Measurements from ENCODE around the gene ATG2A. TPM values are rescaled to one million over a fixed set of nuclear protein-coding genes. Genes with fewer than 3 reads are reported as not detected.

ATG2A gene
- total RNA-seq, 1 experiment from 2014 or later = 16.0 TPM

DNA sequence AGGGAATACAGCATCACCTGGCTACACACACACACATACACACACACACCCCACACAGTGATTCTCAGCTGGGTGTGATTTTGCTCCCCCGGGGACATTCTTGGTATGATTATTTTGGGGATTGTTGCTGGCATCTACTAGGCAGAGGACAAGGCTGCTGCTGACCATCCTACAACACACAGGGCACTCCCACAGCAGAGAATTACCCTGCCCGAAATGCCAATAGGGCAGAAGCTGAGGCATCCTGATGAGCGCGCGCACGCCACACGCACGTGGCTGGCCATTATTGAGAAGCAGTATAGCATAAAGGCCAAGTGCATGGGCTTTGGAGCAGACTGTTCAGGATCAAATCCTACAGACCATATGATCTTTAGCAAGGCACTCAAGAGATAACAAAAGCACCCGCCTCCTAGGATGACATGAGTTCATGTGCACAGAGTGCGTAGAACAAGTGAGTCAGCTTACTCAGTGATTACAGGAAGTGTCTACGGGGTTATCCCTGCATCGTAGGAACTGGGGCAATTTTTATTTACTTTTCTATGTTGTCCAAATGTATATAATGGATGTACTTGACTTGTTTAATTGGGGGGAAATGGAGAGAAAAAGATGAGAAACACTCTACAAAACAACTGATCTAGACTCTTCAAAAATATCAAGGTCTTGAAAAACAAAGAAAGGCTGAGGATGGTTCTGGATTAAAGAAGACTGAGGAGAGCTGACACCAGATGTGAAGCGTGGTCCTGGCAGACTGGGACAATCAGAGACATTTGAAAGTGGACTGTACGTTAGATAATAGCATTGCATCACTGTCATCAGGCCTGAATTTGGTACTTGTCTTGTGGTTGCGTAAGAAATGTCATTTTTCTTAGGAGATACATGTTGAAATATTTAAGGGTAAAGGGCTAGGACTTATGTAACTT is 31.4 kb downstream of the ATG2A start:
- DNase-seq (ENCODE audit: low read depth) = peak; percentile 44

DNA sequence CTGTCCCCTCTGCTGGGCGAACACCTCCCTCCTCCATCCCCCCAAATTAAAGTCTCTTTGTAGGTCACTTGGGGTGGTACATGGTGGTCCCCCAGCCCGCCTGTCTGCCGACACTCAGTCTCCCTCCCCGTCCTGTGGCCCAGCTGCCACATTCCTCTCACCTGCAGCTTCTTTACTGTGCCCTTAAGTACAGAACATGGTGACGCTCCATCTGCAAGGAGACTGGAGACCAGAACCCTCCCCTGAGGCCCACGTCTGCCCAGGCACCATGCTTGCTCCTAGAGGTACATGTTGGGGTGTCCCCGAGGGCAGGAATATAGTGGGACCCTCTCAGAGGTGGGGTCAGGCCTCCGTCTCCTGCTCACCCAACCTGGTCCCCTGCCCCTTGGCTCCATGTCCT is 33.0 kb downstream of the ATG2A start:
- DNase-seq (ENCODE audit: low read depth) = no peak

DNA sequence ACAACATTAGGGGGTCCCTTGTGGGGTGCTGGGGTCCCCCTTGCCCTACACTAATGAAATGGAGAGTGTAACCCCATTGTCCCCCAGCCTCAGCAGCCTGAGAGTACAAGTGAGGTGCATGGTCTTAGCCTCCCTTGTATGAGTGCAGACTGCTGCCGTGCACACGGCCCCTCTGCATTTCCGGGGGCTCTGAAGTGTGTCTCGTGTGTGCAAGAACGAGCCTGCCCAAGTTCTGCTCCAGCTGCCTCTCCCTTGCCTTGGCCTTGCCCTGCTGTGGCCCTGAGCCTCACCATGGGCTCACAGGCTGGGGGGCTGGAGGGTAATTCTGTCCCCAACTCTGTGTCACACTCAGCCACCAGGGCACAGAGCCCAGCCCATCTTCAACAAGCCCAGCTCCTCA is 33.4 kb downstream of the ATG2A start:
- no peak for DNase-seq (ENCODE audit: low read depth)

- DNase-seq (ENCODE audit: low read depth) = no peak
These were observed 34.8 kb downstream of the ATG2A start for GRCh38 chr11:64882243-64882642.

DNA sequence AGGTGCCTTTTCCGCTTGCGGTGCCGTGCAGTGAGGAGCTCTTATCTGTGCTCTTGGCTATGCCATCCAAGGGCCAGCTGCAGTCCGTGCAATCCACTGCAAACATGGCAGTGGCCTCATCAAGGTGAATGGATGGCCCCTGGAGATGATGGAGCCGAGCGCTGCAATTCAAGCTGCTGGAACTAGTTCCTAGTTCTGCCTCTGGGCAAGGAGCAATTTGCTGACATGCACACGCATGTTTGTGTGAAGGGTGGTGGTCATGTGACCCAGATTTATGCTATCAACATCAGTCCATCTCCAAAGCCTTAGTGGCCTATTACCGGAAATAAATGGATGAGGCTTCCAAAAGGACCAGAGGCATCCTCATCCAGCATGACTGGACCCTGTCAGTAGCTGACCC is 35.5 kb downstream of the ATG2A start:
- no peak for DNase-seq (ENCODE audit: low read depth)

GRCh38 chr11:64880240-64881001 is 36.6 kb downstream of the ATG2A start:
- no peak for DNase-seq (ENCODE audit: low read depth)

GRCh38 chr11:64879244-64879900 is 37.6 kb downstream of the ATG2A start:
- DNase-seq (ENCODE audit: low read depth) = no peak

GRCh38 chr11:64878494-64879243 is 38.3 kb downstream of the ATG2A start, which contains the start of gene EHD1:
EHD1 (minus strand) TSS chr11:64878621; CDS start chr11:64878464, 157 bp downstream.
- DNase-seq (ENCODE audit: low read depth) = peak; percentile 96

- DNase-seq (ENCODE audit: low read depth) = no peak
These were observed 38.9 kb downstream of the ATG2A start for GRCh38 chr11:64878223-64878493.

DNA sequence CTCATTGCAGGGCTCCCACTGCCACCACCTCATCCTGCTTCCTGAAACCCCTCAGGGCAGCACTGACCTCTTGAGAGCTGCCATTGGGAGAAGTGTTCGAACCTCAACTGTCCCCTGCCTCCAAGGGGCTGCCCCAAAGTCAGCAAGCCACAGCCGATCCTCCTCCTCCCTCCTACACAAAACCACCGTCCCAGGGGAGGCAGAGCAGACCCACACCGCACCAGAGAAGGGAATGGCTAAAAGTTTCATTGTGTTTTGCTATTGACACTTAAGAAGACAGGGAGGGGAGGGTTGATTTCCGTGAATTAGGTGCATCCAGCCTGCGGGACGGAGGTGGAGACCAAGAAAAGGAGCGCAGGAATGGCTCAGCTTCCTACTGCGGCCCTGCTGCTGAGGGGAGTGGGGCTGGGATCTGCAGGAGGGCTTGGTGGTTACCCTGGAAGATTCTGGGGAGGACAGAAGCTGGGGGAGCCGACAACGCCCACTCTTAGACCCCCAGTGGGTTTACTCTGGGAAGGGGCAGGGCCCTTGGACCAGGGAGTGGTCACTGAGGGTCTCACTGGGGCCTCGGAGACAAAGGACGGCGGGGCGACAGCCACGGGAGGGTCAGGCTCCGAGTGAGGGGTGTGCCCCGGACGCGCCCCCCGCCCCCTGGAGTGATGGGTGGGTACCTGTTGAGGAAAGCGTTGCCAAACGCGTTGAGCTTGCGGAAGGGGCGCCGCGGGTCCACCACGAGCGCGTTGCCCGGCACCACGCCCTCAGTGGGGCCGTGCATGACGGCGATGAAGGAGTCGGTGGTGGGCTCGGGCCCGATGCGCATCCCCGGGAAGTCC is 39.4 kb downstream of the ATG2A start:
- DNase-seq (ENCODE audit: low read depth) = no peak

DNA sequence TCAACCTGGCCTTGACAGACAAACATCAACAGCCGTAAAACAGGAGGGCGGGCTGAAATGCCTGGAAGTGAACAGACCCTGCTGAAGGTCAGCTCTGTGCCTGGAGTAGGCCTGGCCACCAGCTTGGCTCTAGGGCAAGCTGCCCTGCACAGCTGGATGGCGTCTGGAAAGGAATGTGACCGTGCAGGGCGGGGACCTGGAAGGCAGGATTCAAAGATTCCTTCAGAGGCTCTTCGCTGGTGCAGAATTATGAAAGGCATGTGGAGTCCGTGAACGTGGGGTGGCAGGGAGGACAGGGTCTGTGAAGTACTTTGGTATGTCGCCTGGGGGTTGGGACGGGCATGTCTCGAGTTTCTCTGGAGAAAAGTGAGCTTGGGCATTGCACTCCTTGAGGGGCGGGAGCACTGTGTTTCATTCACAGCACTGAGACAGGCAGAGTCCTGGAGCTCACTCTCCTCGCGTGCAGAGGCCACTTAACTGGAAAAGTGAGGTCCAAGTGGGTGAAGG is 40.1 kb downstream of the ATG2A start:
- DNase-seq (ENCODE audit: low read depth) = peak; percentile 82

DNA sequence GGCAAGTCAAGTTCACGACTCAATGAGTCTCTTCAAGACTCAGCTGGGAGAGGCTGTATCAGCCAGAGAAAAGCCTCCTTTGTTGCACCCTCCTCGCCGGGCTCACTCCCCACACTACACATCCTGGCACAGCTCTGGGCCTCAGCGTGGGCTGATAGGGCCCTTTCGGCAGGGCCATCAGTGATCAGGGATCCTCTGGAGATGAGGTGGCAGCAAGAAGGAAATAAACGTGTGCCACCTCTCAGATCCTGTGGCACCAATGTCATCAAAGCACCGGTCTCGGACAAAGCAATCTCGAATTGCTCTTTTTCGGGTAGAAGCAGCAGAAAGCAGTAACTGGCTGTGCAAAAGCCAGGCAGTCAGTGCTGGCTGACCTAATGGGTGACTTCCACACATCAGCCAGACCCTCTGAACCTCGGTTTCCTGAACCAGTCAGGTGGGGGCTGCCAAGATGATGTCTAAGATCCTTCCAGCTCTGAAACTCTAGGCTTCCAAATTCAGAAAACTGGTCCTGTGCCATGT is 40.7 kb downstream of the ATG2A start:
- no peak for DNase-seq (ENCODE audit: low read depth)

DNA sequence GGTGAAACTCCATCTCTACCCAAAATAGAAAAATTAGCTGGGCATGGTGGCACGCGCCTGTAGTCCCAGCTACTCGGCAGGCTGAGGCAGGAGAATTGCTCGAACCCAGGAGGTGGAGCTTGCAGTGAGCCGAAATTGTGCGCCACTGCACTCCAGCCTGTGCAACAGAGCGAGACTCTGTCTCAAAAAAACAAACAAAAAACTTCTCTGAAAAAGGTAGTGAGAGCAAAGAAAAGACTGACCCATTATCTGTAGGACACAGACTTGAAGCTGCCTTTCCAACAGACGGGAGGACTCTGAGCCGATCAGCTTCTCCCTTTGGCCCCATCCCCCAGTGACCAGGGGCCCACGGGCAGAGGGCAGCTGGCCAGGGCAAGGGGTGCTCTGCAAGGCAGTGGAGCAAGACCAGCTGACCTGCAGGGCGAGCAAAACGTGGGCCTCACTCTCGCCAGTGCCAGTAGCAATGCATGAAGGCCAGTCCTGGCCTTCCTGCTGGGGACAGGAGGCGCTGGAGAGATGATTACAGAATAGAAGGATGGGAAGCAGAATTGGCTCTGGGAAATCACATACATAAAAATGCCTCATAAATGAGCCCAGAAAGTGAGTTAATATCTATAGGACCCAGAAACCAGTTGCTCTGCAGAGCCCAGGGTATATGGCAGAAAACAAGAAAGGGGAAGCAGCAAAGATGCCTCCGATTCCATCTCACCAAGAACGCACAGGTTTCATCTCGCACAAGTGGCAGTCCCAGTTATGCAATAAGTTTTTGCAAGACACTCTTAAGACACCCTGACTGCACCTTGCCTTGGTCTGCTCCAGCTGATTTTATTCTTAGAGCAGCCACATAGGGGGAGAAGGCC is 41.4 kb downstream of the ATG2A start:
- DNase-seq (ENCODE audit: low read depth) = no peak

- DNase-seq (ENCODE audit: low read depth) = no peak
These were observed 42.4 kb downstream of the ATG2A start for GRCh38 chr11:64874308-64875240.

- no peak for DNase-seq (ENCODE audit: low read depth)
These were observed 44.1 kb downstream of the ATG2A start for GRCh38 chr11:64872790-64873488.

GRCh38 chr11:64871492-64871891 is 45.5 kb downstream of the ATG2A start:
- DNase-seq (ENCODE audit: low read depth) = no peak

- no peak for DNase-seq (ENCODE audit: low read depth)
These were observed 46.0 kb downstream of the ATG2A start for GRCh38 chr11:64870893-64871466.
